Ectodermal cell (in vitro differentiated cells): Measurements from ENCODE around the gene ZBTB48.
"Not testable (repeated sequence)": the region's sequence is repeated elsewhere in the genome, so short reads cannot be mapped to it uniquely, and the experiment has no call there.

Source experiments
- H3K27ac ChIP-seq: 2 replicates; pipeline ENCODE4 v1.7.0; 2013; ENCODE audit warnings: mild to moderate bottlenecking, low read depth, low read length; ENCODE audit not compliant: insufficient read depth, poor library complexity, severe bottlenecking
- H3K27me3 ChIP-seq: 2 replicates; pipeline ENCODE4 v1.7.0; 2013; ENCODE audit warnings: mild to moderate bottlenecking, low read length; ENCODE audit not compliant: insufficient read depth, control insufficient read depth, poor library complexity, severe bottlenecking
- H3K36me3 ChIP-seq: one replicate; pipeline ENCODE4 v1.7.0; 2013; ENCODE audit warnings: low read length; ENCODE audit not compliant: control insufficient read depth, insufficient read depth
- H3K4me1 ChIP-seq: one replicate; pipeline ENCODE4 v1.7.0; 2013; ENCODE audit warnings: low read length; ENCODE audit not compliant: control insufficient read depth, insufficient read depth
- H3K4me3 ChIP-seq: 2 replicates; pipeline ENCODE4 v1.7.0; 2013; ENCODE audit warnings: low read depth, low read length, control low read depth; ENCODE audit not compliant: insufficient read depth
- H3K9me3 ChIP-seq: 2 replicates; pipeline ENCODE4 v1.7.0; 2013; ENCODE audit warnings: mild to moderate bottlenecking, low read length, moderate library complexity; ENCODE audit not compliant: control insufficient read depth
- WGBS, 2 experiments: methylation state at CpG; one replicate each; pipeline ENCODE4 v1.1.7; 2013; ENCODE audit warnings: missing lambda C conversion rate in 2 of 2; 5-methylcytosine and 5-hydroxymethylcytosine counted together

Gene ZBTB48

GRCh38 chr1:6635910-6636760 lies 56.3 kb downstream of the ZBTB48 start:
- Histone ChIP-seq H3K4me3 (no peak overlapping the region), H3K27me3 (no peaks in the 10 kb centered on the region), H3K27ac (no peak overlapping the region), H3K9me3 (no peaks in the 10 kb centered on the region), H3K36me3 (peaks cover 27% of the 10 kb centered on the region), H3K4me1 (no peaks in the 10 kb centered on the region)
- 93 to 94% methylated on average over 16 of the region's 16 CpGs for WGBS, 2 experiments

GRCh38 chr1:6636778-6637177 lies 57.0 kb downstream of the ZBTB48 start:
- H3K4me3 ChIP-seq, H3K27me3 ChIP-seq, H3K4me1 ChIP-seq, H3K9me3 ChIP-seq, H3K27ac ChIP-seq: not testable (repeated sequence)
- 98 to 100% methylated on average over 6 of the region's 6 CpGs for WGBS, 2 experiments
- H3K36me3 ChIP-seq: peaks cover 27% of the 10 kb centered on the region

DNA sequence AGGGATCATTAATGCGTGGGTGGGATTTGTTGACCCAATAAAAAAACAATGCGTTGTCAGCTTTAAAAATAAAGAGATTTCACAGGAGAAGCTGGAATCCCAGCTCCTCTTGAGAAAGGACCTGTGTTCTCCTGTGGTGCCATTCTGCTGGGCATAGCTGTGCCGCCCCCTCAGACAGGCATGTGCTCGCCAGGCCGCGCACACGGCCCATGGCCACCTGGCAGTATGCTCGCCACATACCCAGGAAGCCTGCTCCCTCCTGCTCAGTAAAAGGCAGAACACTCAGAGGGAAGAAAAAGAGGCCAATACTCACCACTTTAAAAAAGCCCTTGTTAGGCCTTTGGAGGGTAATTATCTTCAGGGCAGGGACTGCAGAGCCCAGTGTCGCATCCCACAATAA lies 58.0 kb downstream of the ZBTB48 start:
- Histone ChIP-seq H3K36me3 (peaks cover 27% of the 10 kb centered on the region), H3K9me3 (no peaks in the 10 kb centered on the region), H3K27me3 (no peaks in the 10 kb centered on the region), H3K4me3 (no peak overlapping the region), H3K27ac (no peak overlapping the region), H3K4me1 (no peaks in the 10 kb centered on the region)
- 94 to 98% methylated on average over 9 of the region's 9 CpGs for WGBS, 2 experiments

DNA sequence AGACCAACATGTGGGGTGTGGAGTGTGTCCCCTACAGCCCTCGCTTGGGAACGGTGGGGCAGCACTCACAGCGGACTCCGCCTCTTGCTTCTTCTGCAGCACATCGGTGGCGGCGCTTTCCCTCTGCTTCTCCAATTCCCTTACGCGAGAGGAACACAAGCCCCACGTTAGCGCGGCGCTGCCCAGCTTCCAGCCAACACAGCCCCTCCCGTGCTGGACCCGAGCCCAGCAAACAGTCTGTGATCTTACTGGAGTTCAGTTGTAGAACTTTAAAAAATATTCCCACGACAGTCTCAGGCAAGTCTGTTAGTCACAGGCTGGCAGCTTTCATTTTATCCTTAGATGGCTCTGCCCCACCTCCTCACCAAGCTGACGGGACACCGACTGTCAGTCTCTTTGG lies 58.4 kb downstream of the ZBTB48 start:
- Histone ChIP-seq H3K27me3 (no peaks in the 10 kb centered on the region), H3K9me3 (no peaks in the 10 kb centered on the region), H3K27ac (no peak overlapping the region), H3K36me3 (peaks cover 27% of the 10 kb centered on the region), H3K4me3 (no peak overlapping the region), H3K4me1 (no peaks in the 10 kb centered on the region)
- 92 to 94% methylated on average over 18 of the region's 18 CpGs for WGBS, 2 experiments
